ENCODE measurements around the gene EMID1.

- TF ChIP-seq, protein P1, sequence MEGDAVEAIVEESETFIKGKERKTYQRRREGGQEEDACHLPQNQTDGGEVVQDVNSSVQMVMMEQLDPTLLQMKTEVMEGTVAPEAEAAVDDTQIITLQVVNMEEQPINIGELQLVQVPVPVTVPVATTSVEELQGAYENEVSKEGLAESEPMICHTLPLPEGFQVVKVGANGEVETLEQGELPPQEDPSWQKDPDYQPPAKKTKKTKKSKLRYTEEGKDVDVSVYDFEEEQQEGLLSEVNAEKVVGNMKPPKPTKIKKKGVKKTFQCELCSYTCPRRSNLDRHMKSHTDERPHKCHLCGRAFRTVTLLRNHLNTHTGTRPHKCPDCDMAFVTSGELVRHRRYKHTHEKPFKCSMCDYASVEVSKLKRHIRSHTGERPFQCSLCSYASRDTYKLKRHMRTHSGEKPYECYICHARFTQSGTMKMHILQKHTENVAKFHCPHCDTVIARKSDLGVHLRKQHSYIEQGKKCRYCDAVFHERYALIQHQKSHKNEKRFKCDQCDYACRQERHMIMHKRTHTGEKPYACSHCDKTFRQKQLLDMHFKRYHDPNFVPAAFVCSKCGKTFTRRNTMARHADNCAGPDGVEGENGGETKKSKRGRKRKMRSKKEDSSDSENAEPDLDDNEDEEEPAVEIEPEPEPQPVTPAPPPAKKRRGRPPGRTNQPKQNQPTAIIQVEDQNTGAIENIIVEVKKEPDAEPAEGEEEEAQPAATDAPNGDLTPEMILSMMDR (IDR thresholded peaks at IDR 0.05) = no peak
- TF ChIP-seq POLR2A (IDR thresholded peaks at IDR 0.05) (no peak), POLR2AphosphoS5 (IDR thresholded peaks at IDR 0.05) (no peak)
These were observed 61.8 kb downstream of the EMID1 start for GRCh38 chr22:29267462-29267857.
